PFSK-1 (cell line): ENCODE measurements around the gene CACYBP.

ENCODE experiments used
- POLR2AphosphoS5 ChIP-seq: IDR thresholded peaks from 2 replicates; pipeline ENCODE4 v1.6.1; 2012; ENCODE audit warnings: low read depth, mild to moderate bottlenecking, control low read depth, low read length, moderate library complexity
- REST ChIP-seq, 2 experiments: IDR thresholded peaks; 2 replicates each; pipeline versions ENCODE4 v1.6.1 to v1.8.0; 2011 to 2012; ENCODE audit warnings: low read depth in 2 of 2, low read length in 2 of 2, control low read depth in 1 of 2, inconsistent platforms in 1 of 2, mild to moderate bottlenecking in 1 of 2, moderate library complexity in 1 of 2; ENCODE audit not compliant: insufficient read depth in 1 of 2
- SIN3A ChIP-seq: IDR thresholded peaks from 2 replicates; pipeline ENCODE4 v1.6.1; 2012; ENCODE audit warnings: mild to moderate bottlenecking, low read length, moderate library complexity, borderline replicate concordance; ENCODE audit not compliant: insufficient read depth
- TAF1 ChIP-seq: IDR thresholded peaks from 2 replicates; pipeline ENCODE4 v1.6.1; 2012; ENCODE audit warnings: low read length, control low read depth, borderline replicate concordance; ENCODE audit not compliant: insufficient read depth

- TF ChIP-seq REST (IDR thresholded peaks at IDR 0.05; ENCODE audit: insufficient read depth in 1 of 2, low read depth in 2 of 2, low read length in 2 of 2) (no peak), SIN3A (no peak), POLR2AphosphoS5 (no peak), TAF1 (no peak)
These were observed 15.5 kb downstream of the CACYBP start for GRCh38 chr1:175015243-175015642.
